ENCODE data around the gene CYP2A6. TPM values are rescaled to one million over a fixed set of nuclear protein-coding genes. Genes with fewer than 3 reads are reported as not detected.

The CYP2A6 gene, protein sequence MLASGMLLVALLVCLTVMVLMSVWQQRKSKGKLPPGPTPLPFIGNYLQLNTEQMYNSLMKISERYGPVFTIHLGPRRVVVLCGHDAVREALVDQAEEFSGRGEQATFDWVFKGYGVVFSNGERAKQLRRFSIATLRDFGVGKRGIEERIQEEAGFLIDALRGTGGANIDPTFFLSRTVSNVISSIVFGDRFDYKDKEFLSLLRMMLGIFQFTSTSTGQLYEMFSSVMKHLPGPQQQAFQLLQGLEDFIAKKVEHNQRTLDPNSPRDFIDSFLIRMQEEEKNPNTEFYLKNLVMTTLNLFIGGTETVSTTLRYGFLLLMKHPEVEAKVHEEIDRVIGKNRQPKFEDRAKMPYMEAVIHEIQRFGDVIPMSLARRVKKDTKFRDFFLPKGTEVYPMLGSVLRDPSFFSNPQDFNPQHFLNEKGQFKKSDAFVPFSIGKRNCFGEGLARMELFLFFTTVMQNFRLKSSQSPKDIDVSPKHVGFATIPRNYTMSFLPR
- not detected in 2 replicates for total RNA-seq

DNA sequence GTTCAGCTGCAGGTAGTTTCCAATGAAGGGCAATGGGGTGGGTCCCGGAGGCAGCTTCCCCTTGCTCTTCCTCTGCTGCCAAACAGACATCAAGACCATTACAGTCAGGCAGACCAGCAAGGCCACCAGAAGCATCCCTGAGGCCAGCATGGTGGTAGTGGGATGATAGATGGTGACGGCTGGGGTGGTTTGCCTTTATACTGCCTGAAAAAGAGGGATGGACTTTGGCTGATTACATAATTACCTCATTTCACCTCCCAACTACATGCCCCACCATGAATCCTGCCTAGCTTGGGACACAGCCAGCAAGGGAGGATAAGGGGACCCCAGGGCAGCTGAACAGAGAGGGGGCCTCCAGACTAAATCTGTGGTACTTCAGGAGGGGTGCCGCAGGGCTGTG lies at the start of gene CYP2A6:
Gene CYP2A6, minus strand, starts transcription at position 171 of the 400 bp plus-strand sequence. Its CDS starts 21 bp downstream, at position 150.

DNA sequence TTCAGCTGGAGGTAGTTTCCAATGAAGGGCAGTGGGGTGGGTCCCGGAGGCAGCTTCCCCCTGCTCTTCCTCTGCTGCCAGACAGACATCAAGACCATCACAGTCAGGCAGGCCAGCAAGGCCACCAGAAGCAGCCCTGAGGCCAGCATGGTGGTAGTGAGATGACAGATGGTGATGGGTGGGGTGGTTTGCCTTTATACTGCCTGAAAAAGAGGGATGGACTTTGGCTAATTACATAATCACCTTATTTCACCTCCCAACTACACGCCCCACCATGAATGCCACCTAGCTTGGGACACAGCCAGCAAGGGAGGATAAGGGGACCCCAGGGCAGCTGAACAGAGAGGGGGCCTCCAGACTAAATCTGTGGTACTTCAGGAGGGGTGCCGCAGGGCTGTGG lies 31.8 kb upstream of the CYP2A6 start, which contains the start of gene CYP2A7:
Gene CYP2A7, minus strand, starts transcription at position 170 of the 400 bp plus-strand sequence. Its CDS starts 21 bp downstream, at position 149.

DNA sequence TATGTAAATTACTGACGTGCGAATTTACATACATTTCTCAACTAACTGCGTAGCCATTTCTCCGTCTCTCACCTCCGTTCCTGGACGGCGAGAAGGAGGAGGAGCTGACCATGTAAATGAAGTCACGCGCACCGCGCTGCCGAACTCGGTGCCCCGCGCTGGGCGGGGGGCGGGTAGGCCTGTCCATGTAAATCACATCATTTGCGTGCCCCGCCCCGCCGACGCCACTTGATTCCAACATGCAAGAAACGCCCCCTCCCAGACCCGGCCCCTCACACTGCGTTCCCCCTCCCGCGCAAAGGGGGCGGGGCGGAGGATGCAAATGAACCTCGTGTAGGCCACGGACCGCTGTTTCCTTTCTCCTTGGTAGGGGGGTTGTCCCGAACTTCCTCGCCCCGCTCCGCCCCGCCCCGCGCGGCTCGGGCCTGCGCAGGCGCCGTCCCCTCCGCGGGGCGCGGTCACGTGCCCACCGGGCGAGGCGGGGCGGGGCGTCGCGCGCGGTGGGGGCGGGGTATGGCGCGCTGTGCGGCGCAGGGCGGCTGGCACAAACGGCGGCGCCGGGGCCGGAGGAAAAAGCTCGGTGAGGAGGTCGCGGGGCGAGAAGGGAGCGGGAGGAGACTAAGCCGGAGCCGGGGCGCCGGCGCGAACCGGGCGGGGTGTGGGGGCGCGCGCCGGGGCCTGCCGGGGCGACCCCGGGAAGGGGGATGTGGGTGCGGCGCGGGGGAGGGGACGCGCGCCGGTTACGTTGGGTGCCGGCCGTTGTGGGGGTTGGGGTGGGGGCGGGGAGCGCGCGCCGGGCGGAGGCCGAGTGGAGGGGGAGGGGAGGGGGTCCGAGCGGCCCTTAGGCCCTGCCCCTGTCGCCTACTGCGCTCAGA lies 51.3 kb downstream of the CYP2A6 start, which contains the start of gene EGLN2:
Gene EGLN2, plus strand, starts transcription at position 509 of the 875 bp plus-strand sequence. CDS start 1,382 bp downstream, outside the sequence.

Other genes with a start within 250 kb of the CYP2A6 start
- 50.7 and 63.6 TPM in 2 replicates for gene LTBP4, start 249.1 kb downstream of the CYP2A6 start, total RNA-seq
- 28.8 and 51.6 TPM in 2 replicates for gene NUMBL, start 159.8 kb downstream of the CYP2A6 start, total RNA-seq
- gene COQ8B, start 133.6 kb downstream of the CYP2A6 start, total RNA-seq = 20.6 and 26.8 TPM in 2 replicates
- gene ITPKC, start 133.3 kb downstream of the CYP2A6 start, total RNA-seq = 25.7 and 31.4 TPM in 2 replicates
- 2.0 and 4.4 TPM in 2 replicates for gene ACTMAP, start 100.0 kb downstream of the CYP2A6 start, total RNA-seq
- gene SNRPA, start 99.2 kb downstream of the CYP2A6 start, total RNA-seq = 102 and 115 TPM in 2 replicates
- not detected in 2 replicates for gene MIA, start 74.9 kb downstream of the CYP2A6 start, total RNA-seq
- gene RAB4B, start 72.2 kb downstream of the CYP2A6 start, total RNA-seq = 38.6 and 45.0 TPM in 2 replicates
- gene EGLN2, start 51.3 kb downstream of the CYP2A6 start, total RNA-seq = 88.8 and 103 TPM in 2 replicates
- gene CYP2A7, start 31.8 kb upstream of the CYP2A6 start, total RNA-seq = not detected in 2 replicates
- not detected in 2 replicates for gene CYP2B6, start 140.8 kb upstream of the CYP2A6 start, total RNA-seq
- gene CYP2A13, start 238.0 kb upstream of the CYP2A6 start, total RNA-seq = not detected in 2 replicates